Fibroblast of lung (primary cell): Measurements from ENCODE around the gene ZNF135. TPM values are rescaled to one million over a fixed set of nuclear protein-coding genes. Genes with fewer than 3 reads are reported as not detected.

Experiments used
- DNase-seq, 2 donors: peaks; one replicate each; pipeline versions ENCODE4 v3.0.0 to v3.0.0-alpha.2; 2010; ENCODE audit warnings: low read depth in 2 of 2
- H2AFZ ChIP-seq: 2 replicates; pipeline ENCODE4 v1.5.1; 2012; ENCODE audit warnings: low read length, control low read depth, inconsistent platforms
- H3K27ac ChIP-seq: 2 replicates; pipeline ENCODE4 v1.5.1; 2011; ENCODE audit warnings: low read length, control low read depth; ENCODE audit not compliant: insufficient read depth
- H3K27me3 ChIP-seq: 2 replicates; pipeline ENCODE4 v1.5.1; 2011; ENCODE audit warnings: mild to moderate bottlenecking, low read length; ENCODE audit not compliant: control insufficient read depth, insufficient read depth
- H3K36me3 ChIP-seq: 2 replicates; pipeline ENCODE4 v1.5.1; 2011; ENCODE audit warnings: low read length; ENCODE audit not compliant: control insufficient read depth, insufficient read depth
- H3K4me1 ChIP-seq: 2 replicates; pipeline ENCODE4 v1.5.1; 2011; ENCODE audit warnings: low read length; ENCODE audit not compliant: control insufficient read depth, insufficient read depth; ENCODE audit errors: extremely low read depth
- H3K4me2 ChIP-seq: 2 replicates; pipeline ENCODE4 v1.5.1; 2011; ENCODE audit warnings: low read length, control low read depth; ENCODE audit not compliant: insufficient read depth; ENCODE audit errors: extremely low read depth
- H3K4me3 ChIP-seq, 4 experiments: fragments of 200-600 bp in 1 of 4; sonication (generic) in 1 of 4; replicated peaks in 1 of 4; 2 replicates each; pipeline ENCODE4 v1.5.1; 2011 to 2016; ENCODE audit warnings: low read length in 4 of 4, low read depth in 3 of 4, mild to moderate bottlenecking in 3 of 4, control low read depth in 2 of 4, inconsistent platforms in 1 of 4, mixed read lengths in 1 of 4; ENCODE audit not compliant: insufficient read depth in 1 of 4; ENCODE audit errors: control extremely low read depth in 1 of 4
- H3K79me2 ChIP-seq: 2 replicates; pipeline ENCODE4 v1.5.1; 2012; ENCODE audit warnings: mild to moderate bottlenecking, low read length, inconsistent platforms; ENCODE audit not compliant: control insufficient read depth, insufficient read depth
- H3K9ac ChIP-seq: 2 replicates; pipeline ENCODE4 v1.5.1; 2011; ENCODE audit warnings: mild to moderate bottlenecking, low read length, control low read depth; ENCODE audit not compliant: insufficient read depth
- H3K9me3 ChIP-seq: 2 replicates; pipeline ENCODE4 v1.5.1; 2012; ENCODE audit warnings: low read depth, low read length; ENCODE audit not compliant: control insufficient read depth, insufficient read depth
- H4K20me1 ChIP-seq: 2 replicates; pipeline ENCODE4 v1.5.1; 2011; ENCODE audit warnings: low read length; ENCODE audit not compliant: control insufficient read depth, insufficient read depth; ENCODE audit errors: extremely low read depth
- CTCF ChIP-seq, 2 donors: IDR thresholded peaks in 1 of 2; conservative IDR thresholded peaks in 1 of 2; 1 replicate in 1 of 2; 2 replicates in 1 of 2; pipeline ENCODE4 v1.5.1; 2011 to 2012; ENCODE audit warnings: low read length in 2 of 2, control low read depth in 1 of 2, inconsistent platforms in 1 of 2, low read depth in 1 of 2, mild to moderate bottlenecking in 1 of 2
- EZH2 ChIP-seq: IDR thresholded peaks from 2 replicates; pipeline ENCODE4 v1.5.1; 2012; ENCODE audit warnings: low read length, control low read depth, mild to moderate bottlenecking; ENCODE audit errors: missing control alignments
- polyA plus RNA-seq, 2 donors: library from polyadenylated mRNA; depleted of rRNA in 1 of 2; stranded (reverse) in 1 of 2; unstranded in 1 of 2; fragments of >200 nt; gene quantifications; 2 replicates each; pipeline ENCODE4 v1.2.1, GENCODE V29; 2011 to 2012; ENCODE audit warnings: missing spikeins in 1 of 2
- total RNA-seq: library from RNA; depleted of rRNA; stranded (reverse); fragments of >200 nt; gene quantifications from 2 replicates; pipeline ENCODE4 v1.2.1, GENCODE V29; 2014

Gene ZNF135
- total and polyA plus RNA-seq, 2 donors (not counting 1 experiment from before 2014, with no cell fraction given) = 5.6 to 11.2 TPM

- H4K20me1 ChIP-seq = no peaks in the 10 kb centered on the region
- no peaks in the 10 kb centered on the region for H3K9me3 ChIP-seq
- no peak overlapping the region for H3K9ac ChIP-seq
- TF ChIP-seq CTCF (conservative IDR thresholded peaks at IDR 0.05 in 1 of 2, IDR thresholded peaks at IDR 0.05 in 1 of 2; ENCODE audit: low read depth in 1 of 2, low read length in 2 of 2) (no peak), EZH2 (no peak)
- H2AFZ ChIP-seq = no peak overlapping the region
- H3K27me3 ChIP-seq = no peaks in the 10 kb centered on the region
- no peaks in the 10 kb centered on the region for H3K79me2 ChIP-seq
- no peak for DNase-seq
- H3K36me3 ChIP-seq = no peaks in the 10 kb centered on the region
- H3K4me2 ChIP-seq = no peak overlapping the region
- no peak overlapping the region for H3K27ac ChIP-seq
- H3K4me1 ChIP-seq = no peaks in the 10 kb centered on the region
- no peak overlapping the region for H3K4me3 ChIP-seq
These were observed 25.7 kb downstream of the ZNF135 start for GRCh38 chr19:58084596-58085347.

- Histone ChIP-seq H2AFZ (no peak overlapping the region), H3K4me1 (no peaks in the 10 kb centered on the region), H3K79me2 (no peaks in the 10 kb centered on the region), H3K4me2 (no peak overlapping the region), H4K20me1 (no peaks in the 10 kb centered on the region), H3K27ac (no peak overlapping the region), H3K36me3 (no peaks in the 10 kb centered on the region), H3K4me3 (no peak overlapping the region), H3K9me3 (no peaks in the 10 kb centered on the region), H3K27me3 (no peaks in the 10 kb centered on the region), H3K9ac (no peak overlapping the region)
- no peak for TF ChIP-seq CTCF (conservative IDR thresholded peaks at IDR 0.05 in 1 of 2, IDR thresholded peaks at IDR 0.05 in 1 of 2; ENCODE audit: low read depth in 1 of 2, low read length in 2 of 2)
- TF ChIP-seq EZH2 = no peak
- DNase-seq = no peak
These were observed 26.3 kb downstream of the ZNF135 start for GRCh38 chr19:58085348-58085875.

- H4K20me1 ChIP-seq = no peaks in the 10 kb centered on the region
- no peak for DNase-seq
- TF ChIP-seq EZH2 (no peak), CTCF (conservative IDR thresholded peaks at IDR 0.05 in 1 of 2, IDR thresholded peaks at IDR 0.05 in 1 of 2; ENCODE audit: low read depth in 1 of 2, low read length in 2 of 2) (no peak)
These were observed 28.0 kb downstream of the ZNF135 start for GRCh38 chr19:58086825-58087710.

More at GRCh38 chr19:58086825-58087710, 28.0 kb downstream of the ZNF135 start:
- H3K27ac ChIP-seq = no peak overlapping the region
- no peaks in the 10 kb centered on the region for H3K36me3 ChIP-seq
- H3K79me2 ChIP-seq = no peaks in the 10 kb centered on the region
- no peak overlapping the region for H3K4me3 ChIP-seq
- H3K4me1 ChIP-seq = no peaks in the 10 kb centered on the region
- H3K9me3 ChIP-seq = no peaks in the 10 kb centered on the region
- H3K9ac ChIP-seq = no peak overlapping the region
- no peak overlapping the region for H3K4me2 ChIP-seq
- no peaks in the 10 kb centered on the region for H3K27me3 ChIP-seq
- no peak overlapping the region for H2AFZ ChIP-seq
